CD4-positive, alpha-beta T cell treated with Interleukin-1 beta for 1 hour (primary cell): ENCODE data around the gene UNCX.
"Not testable (repeated sequence)": the region's sequence is repeated elsewhere in the genome, so short reads cannot be mapped to it uniquely, and the experiment has no call there.

Experiments used
- DNase-seq, 2 donors: peaks; one replicate each; pipeline ENCODE4 v3.0.0-alpha.2; 2020 to 2022

The UNCX gene

DNA sequence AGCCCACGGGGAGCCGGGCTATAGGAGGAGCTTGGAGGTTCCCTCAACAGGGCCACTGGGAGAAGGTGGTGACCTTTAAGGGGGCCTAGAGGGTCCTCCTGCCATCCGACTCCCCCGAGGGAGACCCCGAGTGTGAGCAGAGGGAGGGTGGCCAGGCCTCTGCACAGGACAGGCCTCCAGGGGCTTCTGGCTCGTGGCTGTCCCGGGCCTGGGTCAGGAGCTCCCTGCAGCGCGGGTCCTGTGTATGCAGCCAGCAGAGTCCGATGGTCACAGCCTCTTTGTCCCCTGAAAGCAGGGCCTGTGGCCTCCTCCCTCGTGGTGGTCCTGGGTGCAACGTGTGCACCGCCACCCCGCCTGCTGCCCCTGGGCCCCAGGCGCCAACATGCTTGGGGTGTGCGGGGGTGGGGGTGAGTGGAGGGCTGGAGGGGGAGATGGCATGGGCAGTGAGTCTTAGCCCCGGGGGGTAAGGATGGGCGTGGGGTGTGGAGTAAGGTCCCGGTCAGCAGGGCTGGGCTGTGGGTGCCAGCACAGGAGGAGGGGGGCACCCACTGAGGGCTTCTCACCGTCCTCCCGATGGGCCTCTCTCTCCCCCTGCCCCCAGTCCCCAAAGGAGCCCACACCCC is 27.1 kb downstream of the UNCX start:
- DNase-seq, result no peak

DNA sequence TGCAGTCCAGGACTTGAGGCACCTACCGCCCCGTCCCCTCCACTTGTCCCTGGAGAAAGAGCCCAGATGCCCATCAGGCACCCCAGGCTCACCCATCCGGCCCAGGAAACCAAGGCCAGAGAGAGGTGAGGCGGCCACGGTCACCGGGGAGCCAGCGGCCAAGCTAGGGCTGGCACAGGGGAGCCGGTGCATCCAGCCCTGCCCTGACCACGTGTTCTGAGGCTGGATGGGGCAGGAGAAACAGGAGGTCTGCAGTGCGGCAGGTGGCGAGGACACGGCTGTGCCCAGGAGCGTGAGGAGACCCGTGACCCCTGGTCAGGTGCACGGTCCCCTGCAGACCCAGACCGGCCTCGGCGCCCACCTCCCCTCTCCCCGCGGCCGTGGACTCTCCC is 27.6 kb downstream of the UNCX start:
- no peak for DNase-seq

DNA sequence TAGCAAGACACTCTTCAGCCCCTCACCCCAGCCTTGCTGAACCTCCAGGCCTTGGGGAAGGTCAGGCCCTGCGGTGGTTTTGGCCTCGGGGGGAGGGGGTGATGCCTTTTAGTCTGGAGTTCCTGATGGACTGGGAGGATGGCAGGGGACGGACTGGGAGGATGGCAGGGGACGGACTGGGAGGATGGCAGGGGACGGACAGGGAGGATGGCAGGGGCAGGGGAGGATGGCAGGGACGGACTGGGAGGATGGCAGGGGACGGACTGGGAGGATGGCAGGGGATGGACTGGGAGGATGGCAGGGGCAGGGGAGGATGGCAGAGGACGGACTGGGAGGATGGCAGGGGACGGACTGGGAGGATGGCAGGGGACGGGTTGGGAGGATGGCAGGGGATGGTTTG is 28.4 kb downstream of the UNCX start:
- not testable (repeated sequence) for DNase-seq

DNA sequence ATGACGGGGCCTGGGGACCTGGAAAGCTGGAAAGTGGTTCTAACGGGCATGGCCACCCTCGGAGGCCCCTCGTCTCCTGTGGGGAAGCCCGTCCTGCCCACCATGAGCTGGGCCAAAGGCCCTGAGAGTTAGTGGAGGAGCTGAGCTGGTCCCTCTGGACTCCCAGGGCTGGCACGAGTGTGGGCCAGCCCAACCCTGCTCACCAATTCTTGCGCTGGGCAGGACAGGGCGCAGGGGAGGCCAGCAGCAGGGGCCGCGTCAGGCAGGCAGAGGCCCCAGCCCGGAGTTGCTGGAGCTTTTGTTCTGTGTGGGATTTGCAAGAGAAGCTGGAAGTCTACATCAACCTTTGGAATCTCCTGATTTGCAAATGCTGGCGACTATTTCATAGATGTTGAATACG is 29.8 kb downstream of the UNCX start:
- DNase-seq, result no peak

DNA sequence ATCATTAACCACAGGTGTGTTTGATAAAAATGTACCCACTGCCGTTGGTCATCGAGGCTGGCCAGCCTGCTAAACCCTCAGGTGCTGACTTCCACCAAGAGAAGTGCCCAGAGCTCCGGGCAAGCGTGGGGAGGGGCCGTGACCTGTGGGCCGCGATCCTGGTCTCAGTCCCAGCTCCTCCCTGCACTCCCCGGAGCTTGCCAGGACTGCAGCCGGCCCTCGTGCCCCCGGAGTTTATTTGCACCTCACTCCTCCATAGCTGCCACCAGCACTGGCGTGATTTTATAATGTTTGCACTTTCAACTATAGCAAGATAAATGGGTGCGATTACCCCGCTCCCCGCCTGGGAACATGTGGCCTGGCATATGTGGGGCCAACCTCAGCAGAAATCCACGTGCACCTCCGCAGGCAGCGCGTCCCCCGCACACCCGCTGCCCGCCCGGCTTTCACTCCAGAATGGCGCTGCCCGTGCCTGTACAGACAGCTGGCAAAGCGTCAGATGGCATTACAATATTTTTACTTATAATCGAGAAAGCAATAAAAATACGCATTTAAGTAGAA is 30.8 kb downstream of the UNCX start:
- DNase-seq, result no peak

DNA sequence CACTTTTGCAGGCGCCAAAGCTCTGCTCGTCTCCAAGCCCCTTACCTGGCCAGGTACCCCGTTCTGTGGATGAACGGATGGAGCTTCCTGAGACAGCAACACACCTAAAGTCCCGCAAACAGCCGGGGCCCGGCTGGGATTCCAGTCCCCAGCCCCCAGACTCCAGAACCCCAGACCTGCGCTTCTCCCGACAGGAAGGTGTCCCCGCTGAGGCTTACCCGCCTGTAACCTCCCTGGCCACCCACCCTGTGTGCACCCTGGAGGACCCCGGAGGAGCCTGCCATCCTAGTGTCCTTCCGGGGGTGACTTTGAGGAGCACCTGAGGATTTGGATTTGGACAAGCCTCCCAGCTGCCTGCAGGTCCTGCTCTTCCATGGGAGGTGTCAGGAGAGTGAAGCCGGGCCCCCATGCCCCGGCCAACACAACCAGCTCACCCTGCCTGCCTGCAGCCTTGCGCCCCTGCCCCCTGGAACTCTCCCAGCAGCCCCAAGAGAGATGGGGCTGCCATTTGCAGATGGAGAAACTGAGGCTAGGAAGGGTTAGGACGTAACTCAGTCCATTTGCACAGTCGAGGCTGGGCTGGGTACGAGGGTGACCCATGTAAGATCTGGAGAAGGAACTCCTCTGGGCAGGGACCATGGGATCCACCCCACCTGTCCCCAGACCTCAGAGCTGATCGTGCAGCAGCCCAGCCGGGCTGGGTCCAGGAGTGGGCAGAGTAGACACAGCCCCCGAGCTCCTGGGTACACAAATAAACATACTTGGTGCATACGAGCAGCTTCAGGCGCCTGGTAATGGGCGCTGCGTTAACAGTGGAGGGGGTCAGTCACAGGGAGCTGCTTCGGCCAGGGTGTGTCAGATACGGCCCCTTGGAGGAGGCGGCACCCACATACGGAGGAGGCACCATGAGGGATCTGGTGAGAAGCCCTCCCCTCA is 31.9 kb downstream of the UNCX start:
- DNase-seq, result no peak

DNA sequence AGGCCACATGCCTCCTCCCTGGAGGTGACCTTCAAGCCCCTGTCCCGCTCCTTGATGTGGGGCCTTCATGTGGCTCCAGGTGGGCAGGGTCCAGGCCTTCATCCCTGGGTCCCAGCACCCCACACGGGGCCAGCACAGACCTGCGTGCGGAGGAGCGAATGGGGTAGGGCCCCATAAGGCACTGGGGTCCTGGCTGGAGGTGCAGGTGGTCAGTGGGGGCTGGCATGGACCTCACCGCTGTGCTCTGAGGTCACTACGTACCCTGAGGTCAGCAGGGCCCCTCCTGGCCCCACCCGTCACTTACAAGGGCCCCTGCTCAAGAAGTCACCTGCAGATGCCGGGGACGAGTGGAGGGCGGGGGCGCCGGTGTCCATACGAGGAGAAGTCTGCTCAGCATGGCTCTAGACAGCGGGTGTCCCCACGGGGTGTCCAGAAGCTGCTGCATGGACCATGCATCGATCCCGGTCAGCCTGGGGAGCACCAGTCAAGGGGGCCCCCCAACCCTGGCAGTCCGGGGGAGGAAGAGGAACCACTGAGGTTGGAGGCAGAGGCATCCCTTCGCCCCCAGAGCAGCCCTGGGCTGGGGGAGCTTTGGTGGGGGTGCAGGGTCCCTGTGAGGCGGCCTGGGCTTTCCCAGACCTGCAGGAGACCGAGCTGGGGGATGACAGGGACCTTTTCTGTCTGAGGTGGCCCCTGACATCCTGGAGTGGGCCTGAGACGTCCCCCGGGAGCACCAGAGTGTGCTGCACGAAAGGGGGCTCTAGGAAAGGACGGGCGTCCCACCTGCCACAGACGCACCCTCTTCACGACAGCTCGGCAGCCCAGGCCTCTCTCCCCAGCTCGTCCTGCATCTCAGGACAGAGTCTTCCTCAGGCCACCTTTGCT is 34.6 kb downstream of the UNCX start:
- no peak for DNase-seq

DNA sequence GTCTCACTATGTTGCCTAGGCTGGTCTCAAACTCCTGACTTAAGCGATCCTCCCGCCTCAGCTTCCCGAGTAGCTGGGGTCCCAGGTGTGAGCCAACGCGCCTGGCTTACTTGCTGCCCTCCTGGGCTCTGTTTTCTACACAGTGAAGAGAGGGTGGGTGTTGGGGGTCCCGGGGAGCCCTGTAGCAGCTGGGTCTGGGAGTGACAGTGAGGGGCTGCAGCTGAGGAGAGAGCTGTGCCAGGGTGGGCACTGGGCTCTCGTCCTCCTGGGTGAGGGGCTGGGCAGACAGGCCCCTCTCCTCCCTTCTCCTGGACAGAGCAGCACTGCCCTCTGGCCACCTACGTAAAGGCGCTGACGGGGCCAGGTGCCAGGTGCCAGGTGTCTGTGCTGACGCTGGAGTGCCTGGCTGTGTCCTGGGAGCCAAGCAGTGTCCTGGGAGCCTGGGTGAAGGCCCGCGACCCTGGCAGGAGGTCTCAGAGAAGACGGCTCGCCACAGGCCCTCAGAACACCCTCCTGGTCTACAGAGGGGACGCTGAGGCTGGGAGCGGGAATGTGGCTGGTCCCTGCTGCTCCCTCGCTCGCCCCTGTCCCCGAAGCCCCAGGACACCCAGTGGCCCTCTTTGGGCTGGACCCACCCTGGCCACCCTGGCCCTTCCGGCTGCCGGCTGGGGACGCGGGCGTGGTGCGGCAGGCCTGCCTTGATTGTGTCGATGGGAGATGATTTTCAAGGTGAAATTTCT is 35.6 kb downstream of the UNCX start:
- no peak for DNase-seq

DNA sequence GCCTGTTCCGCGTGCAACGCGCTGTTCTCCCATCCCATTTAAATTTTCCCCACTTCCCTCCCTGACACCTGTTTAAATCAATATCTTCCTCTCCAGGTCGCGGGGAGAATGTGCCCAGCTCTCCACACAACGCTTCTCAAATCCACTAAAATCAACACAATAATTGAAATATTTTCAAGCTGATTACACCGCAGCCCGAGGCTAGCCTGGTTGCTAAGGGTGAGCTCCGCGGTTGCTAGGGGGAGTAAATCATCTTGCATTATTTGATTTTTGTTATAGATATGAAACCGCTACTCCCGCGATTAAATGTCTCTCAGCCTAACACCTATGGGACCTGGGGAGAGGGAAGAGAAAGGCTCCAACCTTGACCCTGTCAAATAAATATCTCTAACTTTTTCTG is 36.2 kb downstream of the UNCX start:
- DNase-seq, result no peak

DNA sequence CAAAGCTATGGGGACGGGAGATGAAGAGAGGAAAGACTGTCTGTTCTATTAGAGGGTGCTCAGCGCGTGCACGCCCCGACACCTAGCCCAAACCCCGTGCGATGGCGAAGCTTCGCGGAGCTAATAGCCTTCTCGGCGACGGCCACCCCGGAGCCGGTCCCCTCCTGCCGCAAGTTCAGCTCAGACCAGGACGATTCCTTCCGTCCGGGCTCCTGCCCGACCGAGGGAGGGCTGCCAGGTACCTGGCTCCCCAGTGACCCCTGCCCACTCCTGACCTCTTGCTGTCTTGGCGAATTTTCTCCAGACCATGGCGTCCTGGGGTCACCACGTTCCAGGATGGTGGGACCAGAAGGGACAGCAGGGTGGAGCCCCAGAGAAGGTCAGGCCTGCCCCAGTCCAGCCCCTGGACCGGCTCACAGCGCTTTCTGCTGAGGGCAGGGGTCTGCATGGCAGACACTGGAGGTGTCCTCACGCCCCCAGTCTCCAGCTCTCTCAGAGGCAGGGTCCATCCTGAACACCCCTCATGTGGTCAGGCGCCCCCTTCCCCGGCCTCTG is 36.7 kb downstream of the UNCX start:
- DNase-seq, result no peak

DNA sequence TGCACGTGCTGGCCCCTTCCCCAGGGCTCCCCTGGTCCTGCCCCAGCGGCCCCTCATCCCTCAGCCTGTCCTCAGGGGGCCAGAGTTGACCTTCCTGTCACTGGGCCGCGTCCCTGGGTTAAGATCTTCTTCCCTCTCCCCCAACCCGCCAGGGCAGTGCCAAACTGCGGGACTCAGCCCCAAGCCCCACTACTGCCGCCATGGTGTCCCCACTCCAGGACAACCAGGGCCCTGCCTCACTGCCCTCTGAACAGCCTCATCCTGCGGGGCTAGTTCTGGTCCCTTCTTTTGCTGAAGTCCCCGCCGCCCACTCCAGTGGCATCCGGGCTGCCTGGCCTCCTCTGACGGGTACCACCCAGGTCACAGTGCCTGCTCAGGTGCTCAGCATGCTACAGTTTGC is 37.5 kb downstream of the UNCX start:
- DNase-seq, result no peak

DNA sequence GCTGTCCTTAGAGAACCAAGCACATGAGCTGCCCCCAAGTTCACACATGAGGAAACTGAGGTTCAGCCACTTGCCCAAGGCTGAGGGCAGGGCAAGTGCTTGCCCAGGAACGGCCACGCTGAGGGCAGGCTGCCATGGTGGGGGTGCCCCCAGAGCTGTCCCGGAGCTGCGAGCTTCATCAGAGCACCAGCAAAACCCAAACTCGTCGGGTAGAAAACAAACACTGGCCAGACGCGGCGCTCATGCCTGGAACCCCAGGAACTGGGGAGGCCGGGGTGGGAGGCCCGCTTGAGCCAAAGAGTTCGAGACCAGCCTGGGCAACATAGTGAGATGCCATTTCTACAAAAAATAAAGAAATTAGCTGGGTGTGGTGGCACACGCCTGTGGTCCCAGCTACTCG is 38.4 kb downstream of the UNCX start:
- DNase-seq, result no peak

DNA sequence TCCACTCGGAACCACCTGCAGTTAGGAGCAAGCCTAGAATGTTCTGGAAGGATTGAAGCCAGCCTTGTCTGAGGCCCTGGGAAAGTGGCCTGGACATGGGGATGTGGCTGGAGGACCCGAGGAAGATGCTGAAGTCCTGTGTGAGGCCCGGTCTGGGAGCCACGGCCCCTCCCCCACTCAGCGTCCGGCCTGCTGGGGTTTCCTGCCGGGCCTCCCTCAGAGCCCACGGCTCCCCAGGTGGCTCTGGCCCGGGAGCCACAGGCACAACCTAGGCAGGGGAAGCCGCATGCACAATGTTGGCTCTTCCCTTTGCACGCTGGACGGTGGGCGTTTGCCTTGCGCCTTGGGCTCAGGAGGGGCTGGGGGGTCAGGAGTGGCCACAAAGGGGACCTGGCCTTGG is 39.0 kb downstream of the UNCX start:
- no peak for DNase-seq

DNA sequence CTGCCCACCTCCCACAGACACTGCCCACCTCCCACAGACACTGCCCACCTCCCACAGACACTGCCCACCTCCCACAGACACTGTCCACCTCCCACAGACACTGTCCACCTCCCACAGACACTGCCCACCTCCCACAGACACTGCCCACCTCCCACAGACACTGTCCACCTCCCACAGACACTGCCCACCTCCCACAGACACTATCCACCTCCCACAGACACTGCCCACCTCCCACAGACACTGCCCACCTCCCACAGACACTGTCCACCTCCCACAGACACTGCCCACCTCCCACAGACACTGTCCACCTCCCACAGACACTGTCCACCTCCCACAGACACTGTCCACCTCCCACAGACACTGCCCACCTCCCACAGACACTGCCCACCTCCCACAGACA is 39.5 kb downstream of the UNCX start:
- not testable (repeated sequence) for DNase-seq

DNA sequence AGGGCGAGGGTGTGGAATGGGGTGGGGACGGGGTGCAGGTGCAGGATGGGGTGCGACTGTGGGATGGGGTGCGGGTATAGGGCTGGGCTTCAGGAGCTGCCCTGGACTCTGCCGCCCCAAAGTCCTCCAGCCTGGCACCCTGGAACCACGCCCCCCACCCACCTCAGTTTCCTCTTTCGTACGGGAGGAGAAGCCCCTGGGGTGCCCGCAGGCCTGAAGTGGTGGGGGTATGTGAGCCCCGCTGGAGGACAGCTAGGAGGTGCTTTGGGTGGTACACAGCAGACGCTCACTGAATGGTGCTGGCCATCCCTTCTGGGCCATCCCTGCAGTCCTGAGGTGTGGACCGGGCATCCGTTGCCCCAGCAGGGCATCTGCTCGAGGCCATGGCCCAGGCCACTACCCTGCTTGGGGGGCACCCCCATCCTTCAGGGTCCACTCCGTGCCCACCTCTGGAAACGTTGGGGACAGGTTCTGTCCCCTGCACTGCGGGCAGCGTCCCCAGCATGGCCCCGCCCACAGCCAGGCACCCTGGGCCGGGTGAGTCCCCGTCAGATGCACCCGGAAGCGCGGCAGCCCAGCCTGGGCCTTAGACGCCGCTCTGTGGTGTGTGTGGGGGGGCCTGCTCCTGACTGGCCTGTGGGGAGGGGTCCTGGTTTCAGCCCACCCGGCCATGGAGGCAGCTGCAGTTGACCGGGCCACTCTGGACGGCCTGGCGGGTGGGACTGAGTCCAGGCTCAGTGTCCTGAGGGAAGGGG is 41.6 kb downstream of the UNCX start:
- DNase-seq, result no peak

DNA sequence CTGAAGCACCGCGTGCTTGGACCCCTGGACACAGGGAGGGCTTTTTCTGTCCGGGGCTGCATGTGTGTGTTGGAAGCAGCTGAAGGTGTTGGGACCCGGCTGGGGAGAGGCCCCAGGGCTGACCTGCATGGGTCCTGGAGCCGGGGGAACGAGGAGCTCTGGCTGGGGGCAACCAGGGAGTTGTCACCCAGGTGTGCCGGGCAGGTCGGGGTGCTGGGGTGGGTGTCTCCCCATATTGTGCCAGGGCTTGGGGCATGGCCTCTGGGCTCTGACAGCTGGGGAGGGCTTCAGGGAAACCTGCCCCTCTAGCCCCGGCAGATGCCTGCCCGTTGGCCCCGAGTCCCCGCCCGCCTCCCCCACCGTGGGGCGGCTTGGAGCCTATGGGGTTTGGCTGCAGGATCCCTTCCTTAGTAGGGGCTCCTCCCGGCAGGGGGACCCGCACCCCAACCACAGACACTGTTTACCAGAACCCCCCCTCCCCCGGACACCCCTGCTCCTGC is 42.3 kb downstream of the UNCX start:
- DNase-seq, result no peak

DNA sequence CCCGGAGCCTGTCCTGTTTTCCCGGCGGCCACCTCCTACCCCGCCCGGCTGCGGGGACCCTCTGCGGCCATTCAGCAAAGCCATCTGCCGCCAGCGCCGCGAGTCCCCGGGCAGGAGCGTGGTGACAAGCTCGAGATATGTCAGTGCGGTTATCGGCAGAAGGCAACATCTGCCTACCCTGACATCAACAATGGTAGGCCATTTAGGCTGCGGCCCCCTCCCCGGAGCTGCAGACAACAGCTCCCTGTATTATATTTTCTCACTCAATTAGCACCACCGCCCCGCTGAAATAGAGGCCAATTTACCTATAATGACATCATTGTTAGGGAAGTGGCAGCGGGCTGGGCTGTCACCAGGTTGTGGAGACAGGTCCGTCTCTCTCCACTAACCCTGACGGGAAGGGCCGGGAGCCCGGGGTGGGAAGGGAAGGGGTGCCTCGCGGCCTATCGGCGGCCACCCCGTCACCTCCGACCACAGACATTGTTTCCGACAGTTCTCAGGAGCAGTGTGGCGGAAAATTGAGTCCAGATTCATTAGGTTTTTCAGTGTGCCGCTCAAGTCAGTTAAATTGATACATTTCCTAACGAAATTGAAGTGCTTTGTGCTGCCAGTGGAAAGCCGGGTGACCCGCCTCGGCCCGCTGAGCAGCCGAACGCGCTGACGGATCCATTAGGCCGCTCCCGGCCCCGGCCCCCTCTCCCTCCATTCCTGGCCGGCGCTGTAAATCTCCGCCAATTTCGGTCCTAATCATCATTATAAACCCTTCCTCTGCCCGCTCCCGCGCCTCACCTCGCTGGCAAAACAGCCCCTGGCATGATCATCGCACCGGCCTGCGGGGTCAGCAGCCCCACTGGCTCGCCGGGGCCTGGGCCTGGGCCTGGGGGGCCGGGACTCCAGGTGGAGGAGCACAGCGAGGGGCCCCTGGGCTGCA is 43.0 kb downstream of the UNCX start:
- no peak for DNase-seq

DNA sequence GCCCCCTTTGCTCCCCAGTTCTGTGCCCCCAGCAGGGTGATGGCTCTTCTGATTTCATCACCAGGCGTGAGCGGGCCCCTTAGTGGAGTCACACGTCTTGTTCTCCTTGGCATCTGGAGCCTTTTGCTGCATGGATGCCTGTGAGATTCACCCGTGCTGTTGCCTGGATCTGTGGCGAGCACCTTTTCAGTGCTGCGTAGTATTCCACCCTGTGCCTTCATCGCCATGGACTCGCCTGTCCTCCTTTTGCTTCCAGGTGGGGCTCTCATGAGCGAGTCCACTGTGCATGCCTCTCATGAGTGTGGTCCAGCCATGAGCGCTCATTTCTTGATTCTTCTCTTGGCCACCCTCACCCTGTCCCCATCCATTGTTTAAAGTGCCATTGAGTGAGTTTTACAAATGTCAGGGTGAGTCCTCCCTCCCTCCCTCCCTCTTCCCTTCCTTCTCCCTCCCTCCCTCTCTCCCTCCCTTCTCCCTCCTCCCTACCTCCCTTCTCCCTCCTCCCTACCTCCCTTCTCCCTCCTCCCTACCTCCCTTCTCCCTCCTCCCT is 44.0 kb downstream of the UNCX start:
- no peak for DNase-seq

DNA sequence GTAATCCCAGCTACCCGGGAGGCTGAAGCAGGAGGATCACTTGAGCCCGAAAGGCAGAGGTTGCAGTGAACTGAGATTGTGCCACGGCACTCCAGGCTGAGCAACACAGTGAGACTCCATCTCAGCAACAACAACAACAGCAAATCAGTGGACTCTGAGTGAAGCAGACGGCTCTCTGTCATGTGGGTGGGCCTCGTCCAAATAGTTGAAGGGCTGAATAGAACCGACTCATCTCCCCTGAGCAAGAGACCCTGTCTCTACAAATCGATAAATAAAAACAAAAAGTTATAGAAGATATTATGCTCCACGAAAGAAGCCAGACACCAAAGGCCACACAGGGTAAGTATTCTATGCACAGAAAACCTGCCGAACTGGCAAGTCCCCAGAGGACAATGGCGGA is 45.9 kb downstream of the UNCX start:
- DNase-seq, result no peak

DNA sequence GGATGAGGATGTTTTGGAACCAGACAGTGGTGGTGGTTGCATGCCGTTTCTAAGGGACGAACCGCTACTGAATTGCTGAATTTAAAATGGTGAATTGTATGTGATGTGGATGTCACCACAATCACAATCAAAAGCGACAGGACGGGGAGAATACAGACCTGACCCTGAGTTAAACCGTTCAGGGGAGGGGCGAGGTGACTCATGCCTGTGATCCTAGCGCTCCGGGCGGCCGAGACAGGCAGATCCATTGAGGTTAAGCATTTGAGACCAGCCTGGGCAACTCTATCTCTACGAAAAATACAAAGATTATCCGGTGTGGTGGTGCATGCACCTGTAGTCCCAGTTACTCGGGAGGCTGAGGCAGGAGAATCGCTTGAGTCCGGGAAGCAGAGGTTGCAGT is 46.4 kb downstream of the UNCX start:
- no peak for DNase-seq
